ENCODE data around the gene FANK1.

Gene FANK1

GRCh38 chr10:125992254-125992653 is 95.9 kb downstream of the FANK1 start:
- no peak for DNase-seq

DNA sequence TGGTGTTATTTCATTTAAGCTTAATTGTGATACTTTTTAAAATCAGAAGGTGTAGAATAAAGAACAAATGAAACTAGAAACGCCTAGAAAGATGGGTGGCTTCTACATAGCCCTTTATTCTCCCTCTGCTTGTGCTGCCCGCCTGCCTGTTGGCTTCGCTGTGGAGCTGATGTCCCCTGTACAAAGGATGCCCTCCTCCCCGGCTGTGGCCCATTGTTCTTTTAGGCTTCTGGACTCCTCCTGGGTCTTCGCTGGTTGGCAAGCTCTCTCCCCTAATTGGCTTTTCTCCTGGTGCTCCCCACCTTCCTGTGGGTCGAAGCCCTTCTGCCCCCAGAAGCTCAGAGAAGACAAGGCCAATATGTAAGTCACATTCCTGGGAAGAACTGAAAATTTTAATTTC is 98.2 kb downstream of the FANK1 start:
- DNase-seq, result no peak

DNA sequence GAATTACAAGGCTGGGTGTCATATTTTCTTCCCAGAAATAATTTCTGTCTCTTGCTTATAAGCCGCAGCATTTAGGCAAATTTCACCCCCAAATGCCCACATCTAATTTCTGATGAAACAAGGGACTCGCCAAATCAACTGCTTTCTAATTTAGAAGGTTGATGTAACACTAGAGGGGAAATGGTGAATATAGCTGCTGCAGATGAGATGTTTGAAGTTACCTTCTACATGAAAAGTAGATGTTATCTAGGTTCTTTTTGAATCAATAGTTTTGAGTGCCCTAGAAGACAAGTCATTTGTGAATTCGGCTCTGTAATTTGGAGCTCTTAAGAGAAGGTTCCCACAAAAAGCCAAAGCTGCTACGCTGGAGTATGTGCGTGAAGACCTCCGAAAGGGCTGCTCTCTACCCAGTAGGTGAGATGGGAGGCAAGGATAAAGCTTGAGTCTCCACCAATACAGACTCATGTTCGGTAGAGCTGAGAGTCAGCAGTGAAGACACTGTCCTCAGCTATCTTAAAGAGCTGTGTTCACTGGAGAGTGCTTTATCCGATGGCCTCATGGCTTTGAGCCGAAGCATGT is 99.5 kb downstream of the FANK1 start:
- DNase-seq, result peak; percentile 26

- no peak for DNase-seq
Observed at GRCh38 chr10:125997586-125997985, 101.2 kb downstream of the FANK1 start.

DNA sequence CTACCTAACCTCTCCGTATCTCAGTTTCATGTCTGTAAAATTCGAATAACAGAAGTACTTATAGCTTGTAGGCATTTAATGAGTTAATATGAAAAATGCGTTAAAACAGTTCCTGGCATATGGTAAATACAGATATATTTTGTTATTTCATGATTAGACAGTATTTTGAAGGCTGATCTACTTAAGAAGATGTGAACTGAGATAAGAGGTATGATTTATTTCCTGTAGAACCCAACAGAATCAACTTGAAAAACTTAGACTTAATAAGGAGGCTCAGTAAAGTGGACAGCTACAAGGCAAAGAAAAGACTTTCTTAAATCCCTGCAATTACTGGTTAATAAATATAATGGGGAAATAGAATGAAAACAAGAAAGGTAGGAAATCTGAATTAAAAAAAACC is 103.3 kb downstream of the FANK1 start:
- DNase-seq, result no peak

- no peak for DNase-seq
Observed at GRCh38 chr10:126001576-126001975, 105.2 kb downstream of the FANK1 start.

DNA sequence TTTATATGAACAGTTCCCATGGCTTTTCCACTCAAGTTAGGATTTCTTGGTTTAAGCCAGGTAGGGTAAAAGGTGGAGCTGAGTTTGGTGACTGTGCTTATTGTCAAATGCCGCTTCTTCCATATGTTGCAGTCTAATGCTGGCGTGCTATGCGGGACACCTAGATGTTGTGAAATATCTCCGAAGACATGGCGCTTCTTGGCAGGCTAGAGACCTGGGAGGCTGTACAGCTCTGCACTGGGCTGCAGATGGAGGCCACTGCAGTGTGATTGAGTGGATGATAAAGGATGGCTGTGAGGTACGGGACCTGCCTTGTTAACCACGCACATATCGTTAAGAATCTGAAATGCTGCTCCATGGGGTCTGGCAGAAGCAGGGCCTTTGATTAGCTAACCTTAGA is 108.4 kb downstream of the FANK1 start:
- DNase-seq, result no peak

GRCh38 chr10:126006264-126006663 is 109.9 kb downstream of the FANK1 start:
- no peak for DNase-seq

GRCh38 chr10:126006906-126007305 is 110.5 kb downstream of the FANK1 start:
- DNase-seq, result no peak

- no peak for DNase-seq
Observed at GRCh38 chr10:126009650-126010049, 113.3 kb downstream of the FANK1 start.

- no peak for DNase-seq
Observed at GRCh38 chr10:126011995-126012394, 115.6 kb downstream of the FANK1 start.

DNA sequence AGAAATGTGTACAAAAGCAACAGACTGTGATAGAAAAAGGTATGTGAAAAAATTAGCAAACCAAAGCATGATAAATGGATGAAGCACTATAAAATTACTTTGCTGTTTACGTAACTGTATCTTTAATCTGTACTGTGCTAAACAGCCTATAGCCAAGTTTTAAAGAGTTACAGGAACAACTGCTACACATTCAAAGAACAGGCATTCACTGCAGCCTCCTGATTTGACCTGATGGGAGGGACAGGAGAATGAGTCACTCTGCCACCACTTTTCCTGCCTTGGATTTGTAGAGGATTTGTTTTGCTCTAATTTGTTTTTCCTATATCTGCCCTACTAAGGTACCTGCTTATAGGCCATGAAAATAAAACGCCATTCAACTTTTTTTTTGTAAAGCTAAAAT is 116.1 kb downstream of the FANK1 start:
- DNase-seq, result no peak

GRCh38 chr10:126013489-126014281 is 117.3 kb downstream of the FANK1 start:
- DNase-seq, result peak; percentile 56

GRCh38 chr10:126014309-126014708 is 117.9 kb downstream of the FANK1 start:
- no peak for DNase-seq

- DNase-seq, result no peak
Observed at GRCh38 chr10:126015413-126015812, 119.0 kb downstream of the FANK1 start.

DNA sequence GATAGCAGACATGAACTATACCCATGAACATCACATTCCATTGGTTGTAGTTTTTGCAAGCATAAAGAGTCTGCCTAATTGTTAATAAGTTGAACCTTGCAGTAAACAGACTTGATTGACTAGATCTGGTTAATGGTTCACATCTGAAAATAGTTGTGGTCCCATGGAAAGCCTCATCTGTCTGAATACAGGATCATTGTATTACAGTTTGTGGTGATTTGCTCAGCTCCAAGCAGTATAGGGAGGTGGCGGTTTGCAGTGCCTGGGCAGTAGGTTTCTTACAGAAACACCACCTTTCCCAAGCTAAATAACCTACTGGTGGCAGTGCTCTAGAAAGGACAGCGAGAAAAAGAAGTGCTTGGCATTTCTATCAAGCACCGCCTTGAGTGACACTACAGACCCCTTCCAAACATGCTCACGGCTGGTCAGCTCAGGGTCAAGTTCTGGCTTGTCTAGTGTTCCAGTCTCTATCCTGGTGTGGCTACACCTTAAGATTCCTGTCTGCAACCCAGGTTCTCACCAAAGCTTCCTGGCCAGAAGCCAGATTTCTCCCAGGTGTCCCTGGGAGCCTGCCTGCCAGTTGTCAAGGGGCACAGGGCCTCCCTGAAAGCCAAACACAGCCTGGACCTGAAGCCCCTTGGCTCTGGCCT is 119.9 kb downstream of the FANK1 start:
- DNase-seq, result no peak

GRCh38 chr10:126016882-126017281 is 120.5 kb downstream of the FANK1 start:
- no peak for DNase-seq

DNA sequence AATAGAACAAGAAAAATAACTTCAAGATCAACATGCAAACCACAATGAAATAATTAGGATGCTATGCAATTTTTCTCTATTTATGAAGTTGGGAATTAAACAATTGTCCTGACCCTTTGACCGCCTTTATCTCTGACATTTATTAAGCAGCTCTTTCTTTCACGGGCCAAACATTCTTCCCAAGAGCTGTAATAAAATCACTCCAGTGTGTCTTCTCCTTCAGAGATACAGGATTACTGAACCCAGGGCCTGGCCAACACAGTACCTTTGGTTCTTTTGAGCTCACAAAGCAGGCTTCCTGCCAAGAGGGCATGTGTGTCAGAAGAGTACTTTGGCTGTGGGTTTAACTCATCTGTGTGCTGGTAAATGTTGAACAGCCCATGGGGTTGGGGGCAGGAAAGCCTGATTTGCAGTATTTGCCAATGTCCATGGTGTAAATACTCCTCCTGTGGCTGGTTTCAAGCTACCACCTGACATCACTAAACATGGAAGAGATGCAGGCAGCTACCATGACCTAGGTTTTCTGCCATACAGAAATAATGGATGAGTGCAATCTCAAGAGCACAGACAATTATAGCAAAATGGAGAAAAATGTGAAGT is 121.7 kb downstream of the FANK1 start:
- no peak for DNase-seq

GRCh38 chr10:126021833-126022500 is 125.6 kb downstream of the FANK1 start:
- no peak for DNase-seq

GRCh38 chr10:126022841-126023240 is 126.5 kb downstream of the FANK1 start:
- no peak for DNase-seq

DNA sequence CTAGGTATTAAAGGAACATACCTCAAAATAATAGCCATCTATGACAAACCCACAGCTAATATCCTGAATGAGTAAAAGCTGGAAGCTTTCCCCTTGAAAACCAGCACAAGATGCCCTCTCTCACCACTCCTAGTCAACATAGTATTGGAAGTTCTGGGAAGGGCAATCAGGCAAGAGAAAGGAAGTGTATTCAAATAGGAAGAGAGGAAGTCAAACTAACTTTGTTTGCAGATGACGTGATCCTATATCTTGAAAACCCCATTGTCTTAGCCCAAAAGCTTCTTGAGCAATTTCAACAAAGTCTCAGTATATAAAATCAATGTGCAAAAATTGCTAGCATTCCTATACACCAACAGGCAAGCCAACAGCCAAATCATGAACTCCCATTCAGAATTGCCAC is 131.3 kb downstream of the FANK1 start:
- no peak for DNase-seq

- DNase-seq, result no peak
Observed at GRCh38 chr10:126029999-126030398, 133.6 kb downstream of the FANK1 start.

GRCh38 chr10:126034586-126034985 is 138.2 kb downstream of the FANK1 start:
- no peak for DNase-seq
